Measurements from ENCODE around the gene POLA1.

POLA1 gene

GRCh38 chrX:24796204-24796603 is 102.5 kb downstream of the POLA1 start:
- DNase-seq = no peak
- H4K20me1 ChIP-seq (ENCODE audit: insufficient read depth, low read length) = no peaks in the 10 kb centered on the region
- no peaks in the 10 kb centered on the region for H3K27me3 ChIP-seq (replicated peaks; ENCODE audit: insufficient read depth, low read length)
- H3K4me3 ChIP-seq (ENCODE audit: low read length) = no peak overlapping the region
- H3K27ac ChIP-seq (ENCODE audit: low read length) = no peak overlapping the region
- no peak overlapping the region for H2AFZ ChIP-seq (ENCODE audit: low read length)
- H3K9ac ChIP-seq (ENCODE audit: low read length) = no peak overlapping the region
- no peak overlapping the region for H3K4me2 ChIP-seq (ENCODE audit: low read depth, low read length)
- 0 out of 2 replicates have a peak, but pooled peaks cover 3% of the 10 kb centered on the region for H3K79me2 ChIP-seq (ENCODE audit: low read length)
- no peaks in the 10 kb centered on the region for H3K9me3 ChIP-seq (replicated peaks; ENCODE audit: insufficient read depth, low read length)
- H3K4me1 ChIP-seq (ENCODE audit: low read length) = 0 out of 2 replicates have a peak, but pooled peaks cover 8% of the 10 kb centered on the region
- no peaks in the 10 kb centered on the region for H3K36me3 ChIP-seq (replicated peaks; ENCODE audit: insufficient read depth, low read length)
- no peaks in the 10 kb centered on the region for H3F3A ChIP-seq (ENCODE audit: insufficient read depth, low read length)
- H3K9me2 ChIP-seq (replicated peaks; ENCODE audit: insufficient read depth, low read length) = no peaks in the 10 kb centered on the region
- TF ChIP-seq EZH2 (optimal IDR thresholded peaks at IDR 0.05; ENCODE audit: low read depth, low read length) (no peak), EZH2phosphoT487 (IDR thresholded peaks at IDR 0.05; ENCODE audit: low read length) (no peak)
- TF ChIP-seq, protein P1, sequence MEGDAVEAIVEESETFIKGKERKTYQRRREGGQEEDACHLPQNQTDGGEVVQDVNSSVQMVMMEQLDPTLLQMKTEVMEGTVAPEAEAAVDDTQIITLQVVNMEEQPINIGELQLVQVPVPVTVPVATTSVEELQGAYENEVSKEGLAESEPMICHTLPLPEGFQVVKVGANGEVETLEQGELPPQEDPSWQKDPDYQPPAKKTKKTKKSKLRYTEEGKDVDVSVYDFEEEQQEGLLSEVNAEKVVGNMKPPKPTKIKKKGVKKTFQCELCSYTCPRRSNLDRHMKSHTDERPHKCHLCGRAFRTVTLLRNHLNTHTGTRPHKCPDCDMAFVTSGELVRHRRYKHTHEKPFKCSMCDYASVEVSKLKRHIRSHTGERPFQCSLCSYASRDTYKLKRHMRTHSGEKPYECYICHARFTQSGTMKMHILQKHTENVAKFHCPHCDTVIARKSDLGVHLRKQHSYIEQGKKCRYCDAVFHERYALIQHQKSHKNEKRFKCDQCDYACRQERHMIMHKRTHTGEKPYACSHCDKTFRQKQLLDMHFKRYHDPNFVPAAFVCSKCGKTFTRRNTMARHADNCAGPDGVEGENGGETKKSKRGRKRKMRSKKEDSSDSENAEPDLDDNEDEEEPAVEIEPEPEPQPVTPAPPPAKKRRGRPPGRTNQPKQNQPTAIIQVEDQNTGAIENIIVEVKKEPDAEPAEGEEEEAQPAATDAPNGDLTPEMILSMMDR (IDR thresholded peaks at IDR 0.05; ENCODE audit: low read length) = no peak

- Histone ChIP-seq H3K4me2 (ENCODE audit: low read depth, low read length) (no peak overlapping the region), H3K4me1 (ENCODE audit: low read length) (0 out of 2 replicates have a peak, but pooled peaks cover 8% of the 10 kb centered on the region), H3K9ac (ENCODE audit: low read length) (no peak overlapping the region), H3F3A (ENCODE audit: insufficient read depth, low read length) (no peaks in the 10 kb centered on the region), H4K20me1 (ENCODE audit: insufficient read depth, low read length) (no peaks in the 10 kb centered on the region), H2AFZ (ENCODE audit: low read length) (no peak overlapping the region), H3K4me3 (ENCODE audit: low read length) (no peak overlapping the region), H3K79me2 (ENCODE audit: low read length) (0 out of 2 replicates have a peak, but pooled peaks cover 3% of the 10 kb centered on the region), H3K27ac (ENCODE audit: low read length) (no peak overlapping the region), H3K27me3 (replicated peaks; ENCODE audit: insufficient read depth, low read length) (no peaks in the 10 kb centered on the region), H3K9me2 (replicated peaks; ENCODE audit: insufficient read depth, low read length) (no peaks in the 10 kb centered on the region), H3K36me3 (replicated peaks; ENCODE audit: insufficient read depth, low read length) (no peaks in the 10 kb centered on the region), H3K9me3 (replicated peaks; ENCODE audit: insufficient read depth, low read length) (no peaks in the 10 kb centered on the region)
- no peak for DNase-seq
- TF ChIP-seq EZH2 (optimal IDR thresholded peaks at IDR 0.05; ENCODE audit: low read depth, low read length) (no peak), EZH2phosphoT487 (IDR thresholded peaks at IDR 0.05; ENCODE audit: low read length) (no peak)
- TF ChIP-seq, protein P1 (IDR thresholded peaks at IDR 0.05; ENCODE audit: low read length) = no peak
Observed at GRCh38 chrX:24799078-24799477, 105.4 kb downstream of the POLA1 start.

- TF ChIP-seq, protein P1 (IDR thresholded peaks at IDR 0.05; ENCODE audit: low read length) = no peak
- TF ChIP-seq EZH2phosphoT487 (IDR thresholded peaks at IDR 0.05; ENCODE audit: low read length) (no peak), EZH2 (optimal IDR thresholded peaks at IDR 0.05; ENCODE audit: low read depth, low read length) (no peak)
- no peak overlapping the region for H3K4me2 ChIP-seq (ENCODE audit: low read depth, low read length)
- no peak overlapping the region for H3K27ac ChIP-seq (ENCODE audit: low read length)
- H3K4me3 ChIP-seq (ENCODE audit: low read length) = no peak overlapping the region
- no peak overlapping the region for H3K9ac ChIP-seq (ENCODE audit: low read length)
- H3K9me3 ChIP-seq (replicated peaks; ENCODE audit: insufficient read depth, low read length) = no peaks in the 10 kb centered on the region
- H3K79me2 ChIP-seq (ENCODE audit: low read length) = 0 out of 2 replicates have a peak, but pooled peaks cover 2% of the 10 kb centered on the region
- H3K36me3 ChIP-seq (replicated peaks; ENCODE audit: insufficient read depth, low read length) = no peaks in the 10 kb centered on the region
- H4K20me1 ChIP-seq (ENCODE audit: insufficient read depth, low read length) = no peaks in the 10 kb centered on the region
- no peaks in the 10 kb centered on the region for H3K27me3 ChIP-seq (replicated peaks; ENCODE audit: insufficient read depth, low read length)
- 0 out of 2 replicates have a peak, but pooled peaks cover 8% of the 10 kb centered on the region for H3K4me1 ChIP-seq (ENCODE audit: low read length)
- H2AFZ ChIP-seq (ENCODE audit: low read length) = no peak overlapping the region
- no peak for DNase-seq
- H3K9me2 ChIP-seq (replicated peaks; ENCODE audit: insufficient read depth, low read length) = no peaks in the 10 kb centered on the region
- H3F3A ChIP-seq (ENCODE audit: insufficient read depth, low read length) = no peaks in the 10 kb centered on the region
Observed at GRCh38 chrX:24799565-24799964, 105.8 kb downstream of the POLA1 start.

All from MM.1S (cell line).